ENCODE data around the gene SMARCD3.

DNA sequence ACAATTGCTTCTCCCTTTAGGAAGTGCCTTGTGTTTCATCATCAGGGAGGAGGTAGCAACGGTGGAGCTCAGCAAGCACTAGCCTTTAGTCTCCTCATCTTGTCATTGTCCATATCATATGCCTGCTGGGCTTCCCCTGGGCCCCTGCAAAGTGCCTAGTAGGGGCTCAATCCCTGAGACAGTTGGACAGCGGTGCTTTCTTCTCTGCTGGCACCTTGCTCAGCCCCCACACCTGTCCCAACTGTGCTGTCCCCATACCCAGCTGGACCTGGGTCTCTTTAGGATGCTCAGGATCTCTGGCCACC lies 5.5 kb downstream of the SMARCD3 start:
- TF ChIP-seq YY1 (IDR thresholded peaks at IDR 0.05; ENCODE audit: insufficient read depth, insufficient read length) (no peak), SUZ12 (IDR thresholded peaks at IDR 0.05; ENCODE audit: extremely low read depth, insufficient read depth, insufficient read length) (no peak), ZNF274 (IDR thresholded peaks at IDR 0.05; ENCODE audit: low read depth, low read length) (no peak)
